ENCODE results near the gene HMG20A. TPM values are rescaled to one million over a fixed set of nuclear protein-coding genes. Genes with fewer than 3 reads are reported as not detected.
"Not testable (repeated sequence)": the region's sequence is repeated elsewhere in the genome, so short reads cannot be mapped to it uniquely, and the experiment has no call there.

HMG20A gene
- total and polyA plus RNA-seq, 2 experiments from 2014 or later: 17.8 to 57.8 TPM

GRCh38 chr15:77406173-77406759 lies 14.4 kb upstream of the HMG20A start:
- H2AFZ ChIP-seq; H3K9me2 ChIP-seq (ENCODE audit: insufficient read depth); H3K27me3 Mint-ChIP-seq (ENCODE audit: insufficient read depth, low read depth, poor library complexity); H3K4me3 Mint-ChIP-seq; H3K27me3 ChIP-seq (ENCODE audit: insufficient read depth); H3K4me3 ChIP-seq; H3K36me3 ChIP-seq (ENCODE audit: insufficient read depth); H3K27ac ChIP-seq (ENCODE audit: low read depth); H4K20me1 ChIP-seq (replicated peaks; ENCODE audit: insufficient read depth); ATAC-seq; H3F3A ChIP-seq (replicated peaks; ENCODE audit: low read depth); H3K9me3 Mint-ChIP-seq; H3K27ac Mint-ChIP-seq; DNase-seq (ENCODE audit: low spot score): not testable (repeated sequence)
- Histone ChIP-seq H3K79me2 (replicated peaks; ENCODE audit: insufficient read depth) (peaks cover 100% of the 10 kb centered on the region), H3K4me2 (peak overlapping the region; percentile 33), H3K4me1 (ENCODE audit: insufficient read depth) (peaks cover 22% of the 10 kb centered on the region)
- H3K36me3 Mint-ChIP-seq (ENCODE audit: low read depth): peaks cover 12% of the 10 kb centered on the region; the same call in 2 of the 3 replicates
- peaks cover 27% of the 10 kb centered on the region; the same call in 2 of the 3 replicates for H3K4me1 Mint-ChIP-seq

- Mint-ChIP-seq H3K27me3 (ENCODE audit: insufficient read depth, low read depth, poor library complexity) (no peaks in the 10 kb centered on the region), H3K9me3 (peaks cover 7% of the 10 kb centered on the region; the same call in 2 of the 3 replicates), H3K4me1 (peaks cover 27% of the 10 kb centered on the region; the same call in 2 of the 3 replicates), H3K27ac (no peak overlapping the region), H3K4me3 (no peak overlapping the region), H3K36me3 (ENCODE audit: low read depth) (peaks cover 12% of the 10 kb centered on the region; the same call in 2 of the 3 replicates)
- Histone ChIP-seq H3K9me2 (ENCODE audit: insufficient read depth) (no peaks in the 10 kb centered on the region), H3F3A (replicated peaks; ENCODE audit: low read depth) (no peaks in the 10 kb centered on the region), H3K36me3 (ENCODE audit: insufficient read depth) (no peaks in the 10 kb centered on the region), H3K4me3 (no peak overlapping the region), H4K20me1 (replicated peaks; ENCODE audit: insufficient read depth) (peaks cover 4% of the 10 kb centered on the region), H3K27ac (ENCODE audit: low read depth) (no peak overlapping the region), H3K4me1 (ENCODE audit: insufficient read depth) (peaks cover 22% of the 10 kb centered on the region), H3K79me2 (replicated peaks; ENCODE audit: insufficient read depth) (peaks cover 100% of the 10 kb centered on the region), H3K4me2 (no peak overlapping the region), H3K27me3 (ENCODE audit: insufficient read depth) (no peaks in the 10 kb centered on the region), H2AFZ (no peak overlapping the region)
- ATAC-seq (no peak), DNase-seq (ENCODE audit: low spot score) (no peak)
- TF ChIP-seq ZNF462 (CRISPR knock-in tag; IDR thresholded peaks at IDR 0.05) (no peak), POLR2AphosphoS5 (IDR thresholded peaks at IDR 0.05; ENCODE audit: low read depth) (no peak), STAT1 (IDR thresholded peaks at IDR 0.05; ENCODE audit: unreplicated experiment) (no peak), ZNF114 (CRISPR knock-in tag; IDR thresholded peaks at IDR 0.05) (no peak), EZH2phosphoT487 (IDR thresholded peaks at IDR 0.05; ENCODE audit: unreplicated experiment) (no peak), REST (IDR thresholded peaks at IDR 0.05; ENCODE audit: unreplicated experiment) (no peak), CTCF (conservative IDR thresholded peaks at IDR 0.05; ENCODE audit: low read depth in 2 of 2) (no peak)
Observed at GRCh38 chr15:77406846-77407245, 13.8 kb upstream of the HMG20A start.

Data from GM23338 (cell line).